Neural cell (in vitro differentiated cells): Measurements from ENCODE around the gene CAMSAP2. TPM values are rescaled to one million over a fixed set of nuclear protein-coding genes. Genes with fewer than 3 reads are reported as not detected.

ENCODE experiments used
- H2AFZ ChIP-seq: fragments of 200-600, 300-800 bp; sonication (generic), shearing (Covaris generic); 2 replicates; pipeline ENCODE4 v1.6.0; 2014; ENCODE audit warnings: low read depth, mild to moderate bottlenecking, antibody characterized with exemption, low read length, moderate library complexity
- H3F3A ChIP-seq: fragments of 200-600 bp; shearing (Covaris generic); 2 replicates; pipeline ENCODE4 v1.6.1; 2016; ENCODE audit warnings: mild to moderate bottlenecking, moderate library complexity, mixed read lengths, antibody characterized with exemption, low read length; ENCODE audit not compliant: insufficient read depth, poor library complexity, severe bottlenecking
- H3K27ac ChIP-seq: fragments of 200-600, 300-800 bp; sonication (generic), shearing (Covaris generic); 2 replicates; pipeline ENCODE4 v1.5.1; 2014; ENCODE audit warnings: mild to moderate bottlenecking, low read length, moderate library complexity
- H3K27me3 ChIP-seq: fragments of 300-800, 200-600 bp; sonication (generic), shearing (Covaris generic); 2 replicates; pipeline ENCODE4 v1.6.0; 2014; ENCODE audit warnings: mild to moderate bottlenecking, low read depth, low read length, moderate library complexity; ENCODE audit not compliant: insufficient read depth
- H3K36me3 ChIP-seq: fragments of 300-800, 200-600 bp; sonication (generic), shearing (Covaris generic); 2 replicates; pipeline ENCODE4 v1.5.1; 2014; ENCODE audit warnings: mild to moderate bottlenecking, antibody characterized with exemption, low read length, moderate library complexity; ENCODE audit not compliant: insufficient read depth
- H3K4me2 ChIP-seq: fragments of 300-800, 200-600 bp; sonication (generic), shearing (Covaris generic); 2 replicates; pipeline ENCODE4 v1.6.0; 2014; ENCODE audit warnings: mild to moderate bottlenecking, low read length
- H3K4me3 ChIP-seq: fragments of 300-800, 200-600 bp; sonication (generic), shearing (Covaris generic); 2 replicates; pipeline ENCODE4 v1.5.1; 2014; ENCODE audit warnings: mild to moderate bottlenecking, low read length, moderate library complexity
- H3K79me2 ChIP-seq: fragments of 200-600 bp; shearing (Covaris generic); replicated peaks from 2 replicates; pipeline ENCODE4 v1.6.0; 2014; ENCODE audit warnings: mild to moderate bottlenecking, low read length, moderate library complexity; ENCODE audit not compliant: insufficient read depth
- H3K9ac ChIP-seq: fragments of 300-800, 200-600 bp; sonication (generic), shearing (Covaris generic); 2 replicates; pipeline ENCODE4 v1.6.1; 2016; ENCODE audit warnings: mild to moderate bottlenecking, low read length, mixed read lengths
- H3K9me2 ChIP-seq: fragments of 200-600 bp; shearing (Covaris generic); 2 replicates; pipeline ENCODE4 v1.6.1; 2016; ENCODE audit warnings: mild to moderate bottlenecking, low read length, mixed read lengths; ENCODE audit not compliant: insufficient read depth
- H3K9me3 ChIP-seq: fragments of 200-600, 300-800 bp; sonication (generic), shearing (Covaris generic); 2 replicates; pipeline ENCODE4 v1.6.1; 2016; ENCODE audit warnings: mild to moderate bottlenecking, mixed run types, low read length, moderate library complexity, mixed read lengths
- H4K20me1 ChIP-seq: fragments of 200-600 bp; shearing (Covaris generic); 2 replicates; pipeline ENCODE4 v1.6.1; 2016; ENCODE audit warnings: mild to moderate bottlenecking, mixed run types; ENCODE audit not compliant: insufficient read depth
- EP300 ChIP-seq: fragments of 450-650 bp; conservative IDR thresholded peaks from 2 replicates; pipeline ENCODE4 v1.6.1; 2014; ENCODE audit warnings: antibody characterized with exemption, mild to moderate bottlenecking, moderate library complexity; ENCODE audit not compliant: poor library complexity, severe bottlenecking
- EZH2 ChIP-seq: fragments of 200-600, 300-800 bp; shearing (Covaris generic), sonication (generic); IDR thresholded peaks from 2 replicates; pipeline ENCODE4 v1.6.1; 2014; ENCODE audit warnings: antibody characterized with exemption, low read length, borderline replicate concordance, mild to moderate bottlenecking; ENCODE audit not compliant: insufficient read depth, poor library complexity, severe bottlenecking
- MXI1 ChIP-seq: fragments of 450-650 bp; conservative IDR thresholded peaks from 2 replicates; pipeline ENCODE4 v1.6.1; 2014; ENCODE audit warnings: antibody characterized with exemption, mild to moderate bottlenecking; ENCODE audit not compliant: poor library complexity, severe bottlenecking
- POLR2AphosphoS5 ChIP-seq: IDR thresholded peaks from 2 replicates; pipeline ENCODE4 v1.6.1; 2012
- RAD21 ChIP-seq: fragments of 450-650 bp; conservative IDR thresholded peaks from 2 replicates; pipeline ENCODE4 v1.6.1; 2014; ENCODE audit warnings: antibody characterized with exemption, mild to moderate bottlenecking, moderate library complexity
- SMC3 ChIP-seq: fragments of 450-650 bp; conservative IDR thresholded peaks from 2 replicates; pipeline ENCODE4 v1.6.1; 2014; ENCODE audit warnings: antibody characterized with exemption, mild to moderate bottlenecking, moderate library complexity; ENCODE audit not compliant: poor library complexity
- TAF1 ChIP-seq: IDR thresholded peaks from 2 replicates; pipeline ENCODE4 v1.6.1; 2012; ENCODE audit warnings: low read depth
- polyA plus RNA-seq: library from polyadenylated mRNA; depleted of rRNA; stranded (reverse); fragments of >200 nt; gene quantifications from 2 replicates; pipeline ENCODE4 v1.2.3, GENCODE V29; 2014
- TF ChIP-seq, protein P1 (sequence below): fragments of 450-650 bp; IDR thresholded peaks from 2 replicates; pipeline ENCODE4 v1.5.1; 2014; ENCODE audit warnings: antibody characterized with exemption, mild to moderate bottlenecking, moderate library complexity; ENCODE audit not compliant: poor library complexity, severe bottlenecking
- TF ChIP-seq, protein P2 (sequence below): IDR thresholded peaks from 2 replicates; pipeline ENCODE4 v1.6.1; 2012; ENCODE audit warnings: borderline replicate concordance

Gene CAMSAP2
- polyA plus RNA-seq, 1 donor from 2014 or later: 52.7 TPM

DNA sequence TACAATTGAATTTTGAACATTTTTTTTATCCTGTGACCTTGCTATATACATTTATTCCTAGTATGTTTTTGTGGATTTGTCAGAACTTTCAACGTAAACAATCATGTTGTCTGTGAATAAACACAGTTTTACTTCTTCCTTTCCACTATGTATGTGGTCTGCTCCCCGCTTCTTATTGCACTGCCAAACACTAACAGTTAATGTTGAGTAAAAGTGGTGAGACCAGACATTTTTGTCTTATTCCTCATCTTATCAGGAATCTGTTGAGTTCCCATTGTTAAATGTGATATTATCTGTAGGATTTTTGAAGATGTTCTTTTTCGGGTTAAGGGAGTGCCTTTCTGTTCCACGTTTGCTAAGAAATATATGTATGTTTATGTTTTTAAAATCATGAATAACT lies 45.9 kb downstream of the CAMSAP2 start:
- H3K27ac ChIP-seq: no peak overlapping the region
- H3K79me2 ChIP-seq: peaks cover 68% of the 10 kb centered on the region
- no peaks in the 10 kb centered on the region for H3K9me3 ChIP-seq
- peaks cover 3% of the 10 kb centered on the region for H4K20me1 ChIP-seq
- no peak overlapping the region for H3K4me3 ChIP-seq
- no peaks in the 10 kb centered on the region for H3K9me2 ChIP-seq
- no peaks in the 10 kb centered on the region for H3F3A ChIP-seq
- TF ChIP-seq SMC3 (no peak), POLR2AphosphoS5 (no peak), EP300 (no peak), MXI1 (no peak), EZH2 (no peak), TAF1 (no peak), RAD21 (no peak)
- TF ChIP-seq, protein P1, sequence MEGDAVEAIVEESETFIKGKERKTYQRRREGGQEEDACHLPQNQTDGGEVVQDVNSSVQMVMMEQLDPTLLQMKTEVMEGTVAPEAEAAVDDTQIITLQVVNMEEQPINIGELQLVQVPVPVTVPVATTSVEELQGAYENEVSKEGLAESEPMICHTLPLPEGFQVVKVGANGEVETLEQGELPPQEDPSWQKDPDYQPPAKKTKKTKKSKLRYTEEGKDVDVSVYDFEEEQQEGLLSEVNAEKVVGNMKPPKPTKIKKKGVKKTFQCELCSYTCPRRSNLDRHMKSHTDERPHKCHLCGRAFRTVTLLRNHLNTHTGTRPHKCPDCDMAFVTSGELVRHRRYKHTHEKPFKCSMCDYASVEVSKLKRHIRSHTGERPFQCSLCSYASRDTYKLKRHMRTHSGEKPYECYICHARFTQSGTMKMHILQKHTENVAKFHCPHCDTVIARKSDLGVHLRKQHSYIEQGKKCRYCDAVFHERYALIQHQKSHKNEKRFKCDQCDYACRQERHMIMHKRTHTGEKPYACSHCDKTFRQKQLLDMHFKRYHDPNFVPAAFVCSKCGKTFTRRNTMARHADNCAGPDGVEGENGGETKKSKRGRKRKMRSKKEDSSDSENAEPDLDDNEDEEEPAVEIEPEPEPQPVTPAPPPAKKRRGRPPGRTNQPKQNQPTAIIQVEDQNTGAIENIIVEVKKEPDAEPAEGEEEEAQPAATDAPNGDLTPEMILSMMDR: no peak
- TF ChIP-seq, protein P2, sequence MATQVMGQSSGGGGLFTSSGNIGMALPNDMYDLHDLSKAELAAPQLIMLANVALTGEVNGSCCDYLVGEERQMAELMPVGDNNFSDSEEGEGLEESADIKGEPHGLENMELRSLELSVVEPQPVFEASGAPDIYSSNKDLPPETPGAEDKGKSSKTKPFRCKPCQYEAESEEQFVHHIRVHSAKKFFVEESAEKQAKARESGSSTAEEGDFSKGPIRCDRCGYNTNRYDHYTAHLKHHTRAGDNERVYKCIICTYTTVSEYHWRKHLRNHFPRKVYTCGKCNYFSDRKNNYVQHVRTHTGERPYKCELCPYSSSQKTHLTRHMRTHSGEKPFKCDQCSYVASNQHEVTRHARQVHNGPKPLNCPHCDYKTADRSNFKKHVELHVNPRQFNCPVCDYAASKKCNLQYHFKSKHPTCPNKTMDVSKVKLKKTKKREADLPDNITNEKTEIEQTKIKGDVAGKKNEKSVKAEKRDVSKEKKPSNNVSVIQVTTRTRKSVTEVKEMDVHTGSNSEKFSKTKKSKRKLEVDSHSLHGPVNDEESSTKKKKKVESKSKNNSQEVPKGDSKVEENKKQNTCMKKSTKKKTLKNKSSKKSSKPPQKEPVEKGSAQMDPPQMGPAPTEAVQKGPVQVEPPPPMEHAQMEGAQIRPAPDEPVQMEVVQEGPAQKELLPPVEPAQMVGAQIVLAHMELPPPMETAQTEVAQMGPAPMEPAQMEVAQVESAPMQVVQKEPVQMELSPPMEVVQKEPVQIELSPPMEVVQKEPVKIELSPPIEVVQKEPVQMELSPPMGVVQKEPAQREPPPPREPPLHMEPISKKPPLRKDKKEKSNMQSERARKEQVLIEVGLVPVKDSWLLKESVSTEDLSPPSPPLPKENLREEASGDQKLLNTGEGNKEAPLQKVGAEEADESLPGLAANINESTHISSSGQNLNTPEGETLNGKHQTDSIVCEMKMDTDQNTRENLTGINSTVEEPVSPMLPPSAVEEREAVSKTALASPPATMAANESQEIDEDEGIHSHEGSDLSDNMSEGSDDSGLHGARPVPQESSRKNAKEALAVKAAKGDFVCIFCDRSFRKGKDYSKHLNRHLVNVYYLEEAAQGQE: no peak
- no peak overlapping the region for H3K4me2 ChIP-seq
- H3K9ac ChIP-seq: no peak overlapping the region
- peaks cover 25% of the 10 kb centered on the region for H3K36me3 ChIP-seq
- no peaks in the 10 kb centered on the region for H3K27me3 ChIP-seq
- H2AFZ ChIP-seq: no peak overlapping the region

DNA sequence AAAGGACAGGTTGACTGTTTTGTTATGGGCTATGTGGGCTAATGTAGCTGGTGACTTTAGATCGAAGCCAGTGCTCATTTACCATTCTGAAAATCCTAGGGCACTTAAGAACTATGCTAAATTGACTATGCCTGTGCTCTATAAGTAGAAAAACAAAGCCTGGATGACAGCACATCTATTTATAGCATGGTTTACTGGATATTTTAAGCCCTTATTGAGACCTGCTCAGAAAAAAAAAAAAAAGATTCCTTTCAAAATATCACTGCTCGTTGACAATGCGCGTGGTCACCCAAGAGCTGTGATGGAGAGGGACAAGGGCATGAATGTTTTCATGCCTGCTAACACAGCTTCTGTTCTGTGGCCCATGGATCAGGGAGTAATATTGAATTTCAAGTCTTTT lies 48.1 kb downstream of the CAMSAP2 start:
- no peak overlapping the region for H3K4me2 ChIP-seq
- H3K9me3 ChIP-seq: no peaks in the 10 kb centered on the region
- H2AFZ ChIP-seq: no peak overlapping the region
- H3K79me2 ChIP-seq: peaks cover 72% of the 10 kb centered on the region
- no peaks in the 10 kb centered on the region for H4K20me1 ChIP-seq
- H3K9me2 ChIP-seq: no peaks in the 10 kb centered on the region
- no peaks in the 10 kb centered on the region for H3F3A ChIP-seq
- peaks cover 25% of the 10 kb centered on the region for H3K36me3 ChIP-seq
- no peaks in the 10 kb centered on the region for H3K27me3 ChIP-seq
- H3K4me3 ChIP-seq: no peak overlapping the region
- H3K9ac ChIP-seq: no peak overlapping the region
- no peak overlapping the region for H3K27ac ChIP-seq
- no peak for TF ChIP-seq RAD21
- TF ChIP-seq SMC3: no peak
- no peak for TF ChIP-seq MXI1
- TF ChIP-seq, protein P1: no peak
- no peak for TF ChIP-seq POLR2AphosphoS5
- TF ChIP-seq, protein P2: no peak
